ENCODE results near the gene RFLNA.

- TF ChIP-seq CTCF (optimal IDR thresholded peaks at IDR 0.05 in 1 of 3, IDR thresholded peaks at IDR 0.05 in 1 of 3, conservative IDR thresholded peaks at IDR 0.05 in 1 of 3; ENCODE audit: extremely low read depth in 1 of 3, insufficient read depth in 2 of 3, low read length in 3 of 3), result no peak
- TF ChIP-seq EZH2 (IDR thresholded peaks at IDR 0.05; ENCODE audit: low read length), result no peak
These were observed 16.6 kb downstream of the RFLNA start for GRCh38 chr12:124311292-124312109.
